GM19468 (cell line): ENCODE results near the gene MOV10.

ENCODE experiments used
- ATAC-seq: cut with Tn5 transposase; IDR thresholded peaks from one replicate; pipeline ENCODE4 v1.9.1; 2021; ENCODE audit warnings: mild to moderate bottlenecking, moderate library complexity, moderate number of reproducible peaks; ENCODE audit not compliant: unreplicated experiment; ENCODE audit errors: extremely low read depth

MOV10 gene

GRCh38 chr1:112697781-112698201 is 23.3 kb downstream of the MOV10 start:
- no peak for ATAC-seq

GRCh38 chr1:112698366-112699310 is 24.2 kb downstream of the MOV10 start:
- no peak for ATAC-seq

GRCh38 chr1:112699425-112700144 is 25.1 kb downstream of the MOV10 start:
- no peak for ATAC-seq

GRCh38 chr1:112700290-112701226 is 26.1 kb downstream of the MOV10 start:
- ATAC-seq = no peak

GRCh38 chr1:112701227-112702066 is 27.0 kb downstream of the MOV10 start:
- no peak for ATAC-seq

GRCh38 chr1:112702067-112702395 is 27.6 kb downstream of the MOV10 start:
- ATAC-seq = no peak

- ATAC-seq = no peak
Observed at GRCh38 chr1:112702420-112703261, 28.2 kb downstream of the MOV10 start.

- no peak for ATAC-seq
Observed at GRCh38 chr1:112703706-112704105, 29.2 kb downstream of the MOV10 start.

GRCh38 chr1:112704391-112704933 is 30.0 kb downstream of the MOV10 start:
- ATAC-seq = no peak

- ATAC-seq = peak; percentile 51
Observed at GRCh38 chr1:112704934-112705627, 30.6 kb downstream of the MOV10 start.

GRCh38 chr1:112706505-112707220 is 32.2 kb downstream of the MOV10 start, which contains the start of gene RHOC:
Gene RHOC, minus strand, starts transcription at chr1:112707127. Its CDS starts 3,328 bp downstream, at chr1:112703799.
- ATAC-seq = peak; percentile 30

GRCh38 chr1:112707221-112708001 is 33.0 kb downstream of the MOV10 start:
- ATAC-seq = peak; percentile 34

- ATAC-seq = no peak
Observed at GRCh38 chr1:112708002-112708448, 33.6 kb downstream of the MOV10 start.

GRCh38 chr1:112708489-112708888 is 34.0 kb downstream of the MOV10 start:
- ATAC-seq = no peak

- no peak for ATAC-seq
Observed at GRCh38 chr1:112710159-112710558, 35.7 kb downstream of the MOV10 start.

GRCh38 chr1:112710586-112710985 is 36.1 kb downstream of the MOV10 start:
- no peak for ATAC-seq
